GM12878 (cell line): ENCODE measurements around the gene RGS19. TPM values are rescaled to one million over a fixed set of nuclear protein-coding genes. Genes with fewer than 3 reads are reported as not detected.

Experiments used
- ATAC-seq: fragments of 200-7000 bp; cut with Tn5 transposase; 3 replicates; pipeline ENCODE4 v1.9.1; 2020; ENCODE audit warnings: mild to moderate bottlenecking, moderate library complexity
- BruUV-seq: library from RNA; stranded (reverse); fragments of 400-500 nt; replicated peaks from 2 replicates; lab custom pipeline; 2021; lab: Mats Ljungman, UMichigan
- CTCF ChIA-PET: fragments of 300-600 bp; sonication (Branson Sonifier 250); formaldehyde crosslinking; extraction: SDS; loops from one replicate; lab custom pipeline; 2021; ENCODE audit warnings: inconsistent platforms; lab: Yijun Ruan, JAX
- POLR2A ChIA-PET: fragments of 350-600 bp; formaldehyde crosslinking; extraction: SDS; loops from one replicate; lab custom pipeline; 2021; ENCODE audit warnings: inconsistent platforms; lab: Charles Lee
- RAD21 ChIA-PET: fragments of 300-600 bp; sonication (Branson Sonifier 250); formaldehyde crosslinking; loops from one replicate; lab custom pipeline; 2023; ENCODE audit warnings: antibody characterized with exemption; ENCODE audit not compliant: unreplicated experiment; lab: Charles Lee
- SMC1A ChIA-PET: fragments of 300-600 bp; sonication (Branson Sonifier 250); formaldehyde crosslinking; loops from one replicate; lab custom pipeline; 2023; ENCODE audit not compliant: unreplicated experiment, uncharacterized antibody; lab: Charles Lee
- DNase-seq: peaks from one replicate; pipeline ENCODE4 v3.0.0-alpha.2; 2011; ENCODE audit warnings: low read depth, low spot score
- FAIRE-seq: peaks from 3 replicates; lab custom pipeline; 2011; peaks lifted over from hg19 to GRCh38; lab: Jason Lieb, UNC
- H2AFZ ChIP-seq: 2 replicates; pipeline ENCODE4 v1.6.0; 2011; ENCODE audit warnings: low read depth, low read length, control low read depth; ENCODE audit not compliant: control insufficient read depth
- H3K27ac ChIP-seq: 2 replicates; pipeline ENCODE4 v1.5.1; 2011; ENCODE audit warnings: control low read depth; ENCODE audit not compliant: control insufficient read depth, insufficient read depth
- H3K27me3 ChIP-seq, 2 experiments: replicated peaks in 1 of 2; 2 replicates each; pipeline versions ENCODE4 v1.6.0 to v1.6.1; 2011; ENCODE audit warnings: low read length in 1 of 2; ENCODE audit not compliant: control insufficient read depth in 2 of 2, insufficient read depth in 2 of 2
- H3K36me3 ChIP-seq, 2 experiments: 2 replicates each; pipeline ENCODE4 v1.5.1; 2011; ENCODE audit warnings: low read length in 1 of 2; ENCODE audit not compliant: control insufficient read depth in 2 of 2, insufficient read depth in 2 of 2
- H3K4me1 ChIP-seq: 2 replicates; pipeline ENCODE4 v1.6.1; 2011; ENCODE audit warnings: mild to moderate bottlenecking, low read length, moderate library complexity, mixed read lengths; ENCODE audit not compliant: control insufficient read depth, insufficient read depth
- H3K4me2 ChIP-seq: 2 replicates; pipeline ENCODE4 v1.6.0; 2011; ENCODE audit warnings: control low read depth; ENCODE audit not compliant: control insufficient read depth, insufficient read depth
- H3K4me3 ChIP-seq: fragments of 200-600 bp; sonication (generic); 2 replicates; pipeline ENCODE4 v1.5.1; 2016
- H3K79me2 ChIP-seq: 2 replicates; pipeline ENCODE4 v1.6.0; 2011; ENCODE audit warnings: low read length; ENCODE audit not compliant: control insufficient read depth, insufficient read depth
- H3K9ac ChIP-seq: 2 replicates; pipeline ENCODE4 v1.8.0; 2011; ENCODE audit warnings: low read length, control low read depth, mixed read lengths; ENCODE audit not compliant: control insufficient read depth, insufficient read depth
- H3K9me3 ChIP-seq: replicated peaks from 3 replicates; pipeline ENCODE4 v1.5.1; 2011; ENCODE audit warnings: mild to moderate bottlenecking, low read length; ENCODE audit not compliant: control insufficient read depth, insufficient read depth
- H4K20me1 ChIP-seq: 2 replicates; pipeline ENCODE4 v1.6.0; 2011; ENCODE audit not compliant: control insufficient read depth, insufficient read depth
- BCL11A ChIP-seq: IDR thresholded peaks from 2 replicates; pipeline ENCODE4 v1.6.1; 2011; ENCODE audit warnings: low read depth, low read length
- CREB1 ChIP-seq: IDR thresholded peaks from 2 replicates; pipeline ENCODE4 v1.6.1; 2012; ENCODE audit warnings: low read depth, mild to moderate bottlenecking, inconsistent platforms
- CUX1 ChIP-seq: IDR thresholded peaks from 2 replicates; pipeline ENCODE4 v1.6.1; 2012; ENCODE audit warnings: improper control_type of control experiment, low read depth, low read length; ENCODE audit not compliant: insufficient replicate concordance
- E4F1 ChIP-seq: fragments of 450-650 bp; IDR thresholded peaks from 2 replicates; pipeline ENCODE4 v1.6.1; 2018; ENCODE audit warnings: borderline replicate concordance, mild to moderate bottlenecking; ENCODE audit not compliant: partially characterized antibody
- GABPA ChIP-seq: IDR thresholded peaks from 2 replicates; pipeline ENCODE4 v1.6.1; 2014; ENCODE audit warnings: antibody characterized with exemption, low read depth, mild to moderate bottlenecking, inconsistent platforms
- HCFC1 ChIP-seq: fragments of 150-350 bp; IDR thresholded peaks from 2 replicates; pipeline ENCODE4 v1.6.1; 2014; ENCODE audit warnings: low read length
- HDAC2 ChIP-seq: fragments of 200-600 bp; sonication (generic); IDR thresholded peaks from 2 replicates; pipeline ENCODE4 v1.6.1; 2017
- IKZF1 ChIP-seq: fragments of 450-650 bp; conservative IDR thresholded peaks from 2 replicates; pipeline ENCODE4 v1.6.1; 2017; ENCODE audit warnings: antibody characterized with exemption, mild to moderate bottlenecking
- SKIL ChIP-seq: fragments of 450-650 bp; IDR thresholded peaks from 2 replicates; pipeline ENCODE4 v1.6.1; 2017; ENCODE audit warnings: mild to moderate bottlenecking, low read depth, inconsistent platforms; ENCODE audit not compliant: poor library complexity, severe bottlenecking
- STAT3 ChIP-seq: IDR thresholded peaks from 2 replicates; pipeline ENCODE4 v1.6.1; 2011; ENCODE audit warnings: low read depth, low read length, improper control_type of control experiment
- TARDBP ChIP-seq: IDR thresholded peaks from 2 replicates; pipeline ENCODE4 v1.6.1; 2016; ENCODE audit warnings: borderline replicate concordance
- ZBTB33 ChIP-seq: fragments of 450-650 bp; IDR thresholded peaks from 2 replicates; pipeline ENCODE4 v1.6.1; 2017; ENCODE audit warnings: mild to moderate bottlenecking
- WGBS: methylation state at CpG from one replicate; pipeline ENCODE4 v1.1.6; 2016; ENCODE audit warnings: low lambda C conversion rate; ENCODE audit not compliant: insufficient replicate concordance, insufficient coverage; ENCODE audit errors: missing lambda C conversion rate; 5-methylcytosine and 5-hydroxymethylcytosine counted together
- in situ Hi-C: fragments of 300-500 bp; cut with MboI; formaldehyde crosslinking; loops from 9 replicates; pipeline ENCODE4 v1.14.3; 2018; ENCODE audit warnings: mixed read lengths
- intact Hi-C: fragments of 100-400 bp; cut with micrococcal nuclease; formaldehyde crosslinking; loops from one replicate; pipeline ENCODE4 v1.14.2; 2022; ENCODE audit not compliant: unreplicated experiment
- polyA plus RNA-seq, 11 experiments: library from polyadenylated mRNA; depleted of rRNA in 4 of 11; unstranded in 6 of 11; stranded (reverse) in 5 of 11; fragments of >200 nt; fragmentation: Nextera tagmentation in 4 of 11; fragmentation: Illumina TruSeq in 1 of 11; extraction: Ambion mirVana in 4 of 11; extraction: Trizol in 1 of 11; gene quantifications; 1 replicate in 1 of 11; 2 replicates in 10 of 11; pipeline versions ENCODE4 v1.2.1 to v1.2.3, GENCODE V29; 2011 to 2016; ENCODE audit warnings: inconsistent platforms in 2 of 11, missing spikeins in 2 of 11, low read depth in 1 of 11
- total RNA-seq, 4 experiments: library from RNA; depleted of rRNA in 3 of 4; stranded (reverse); fragments of >200 nt in 3 of 4; fragmentation: Illumina TruSeq in 1 of 4; extraction: Trizol in 1 of 4; gene quantifications; 2 replicates each; pipeline versions ENCODE4 v1.2.1 to v1.2.3, GENCODE V29; 2013 to 2021

The RGS19 gene
- total and polyA plus RNA-seq, 10 of the 15 experiments (the other 5 are each of a cell fraction or from before 2014, with no cell fraction given) = 0.82 to 62.4 (median 39.8) TPM

GRCh38 chr20:64109831-64110391, 30.6 kb upstream of the RGS19 start:
- no TSS peak for BruUV-seq
- intact Hi-C loops (no loop called here), in situ Hi-C loops (no loop called here)
- SMC1A ChIA-PET = interaction anchor here (0.7 to 1.7 kb wide), 4 partner anchors 9 to 32 kb away, joined by 3 to 5 read pairs (median 4); no protein-coding TSS in a partner anchor
- DNase-seq (no peak), ATAC-seq (no peak), FAIRE-seq (no peak)
- Histone ChIP-seq H3K27me3 (peaks cover 0 to 3% of the 10 kb centered on the region in 2 experiments; a peak in 2 of 4 replicates), H2AFZ (no peak overlapping the region), H3K36me3 (no peaks in the 10 kb centered on the region), H3K4me3 (no peak overlapping the region), H3K79me2 (no peaks in the 10 kb centered on the region), H3K9me3 (no peaks in the 10 kb centered on the region), H4K20me1 (no peaks in the 10 kb centered on the region), H3K4me1 (no peaks in the 10 kb centered on the region; the same call in 1 of the 2 replicates), H3K27ac (no peak overlapping the region), H3K9ac (no peak overlapping the region), H3K4me2 (no peak overlapping the region)
- POLR2A ChIA-PET = interaction anchor here (0.8 to 1.0 kb wide), 2 partner anchors 9 to 30 kb away, joined by 5 to 6 read pairs; partner anchors contain the start of genes OPRL1 and RGS19
- RAD21 ChIA-PET = interaction anchor here (1.2 to 4.9 kb wide), 2 partner anchors 10 to 26 kb away, joined by 4 to 16 read pairs; partner anchors contain the start of gene LKAAEAR1
- WGBS = 44% methylated on average over 16 of the region's 16 CpGs
- CTCF ChIA-PET = interaction anchor here (1.0 to 4.6 kb wide), 2 partner anchors 11 to 130 kb away, joined by 3 to 23 read pairs; no protein-coding TSS in a partner anchor
- TF ChIP-seq IKZF1 (no peak), BCL11A (no peak), ZBTB33 (no peak), CUX1 (no peak), STAT3 (no peak), TARDBP (no peak), GABPA (no peak), HDAC2 (no peak), E4F1 (no peak), HCFC1 (no peak), CREB1 (no peak), SKIL (no peak)
